Heart left ventricle (tissue), 13 donors: ENCODE measurements around the gene SYCE1.
"Not testable (repeated sequence)": the region's sequence is repeated elsewhere in the genome, so short reads cannot be mapped to it uniquely, and the experiment has no call there.

Source experiments
- CTCF ChIP-seq, 12 donors: fragments of 200-600 bp; sonication (generic) in 4 of 12; IDR thresholded peaks; one replicate each; pipeline versions ENCODE4 v1.5.0 to v1.8.0; 2018 to 2022; ENCODE audit warnings: antibody characterized with exemption in 12 of 12, mild to moderate bottlenecking in 5 of 12
- POLR2A ChIP-seq, 2 donors: fragments of 450-650 bp; IDR thresholded peaks; one replicate each; pipeline ENCODE4 v1.6.1; 2017; ENCODE audit warnings: antibody characterized with exemption in 2 of 2, mild to moderate bottlenecking in 2 of 2, moderate library complexity in 2 of 2
- donor health status: ischemic (EF 13 %, LVEDD 7.1; RV severe dilation, severe dysfunction).
- donor health status: DM: no; HTN: yes; CAD: no.
- donor health status: DM: no; HTN: no; CAD: no.
- donor health status: ischemic (EF 25% LVEDD 6.9; RV normal size, moderate dysfunction).
- donor health status: ischemic (EF 25% LVEDD 5.7; RV mildly dilated, moderate dysfunction).
- donor health status: ischemic (EF 35%, LVEDD 5.7; RV mildly dilated, moderate dysfunction).
- donor health status: nonischemic (EF 11% LVEDD 7.7; RV severe dilation, severe dysfunction).
- donor health status: DM: yes; HTN: yes; CAD: no.
- donor health status: PGD.
- donor health status: ischemic (EF 29% LVEDD 5.4; RV normal size, mild dysfunction).
- donor health status: nonischemic (EF 23%, LVEDD 6.1; RV moderate dilation, normal function).

GRCh38 chr10:133518517-133518916, 46.9 kb downstream of the SYCE1 start:
- not testable (repeated sequence) for TF ChIP-seq CTCF, POLR2A (IDR thresholded peaks at IDR 0.05)
